NCI-H2107 (cell line): ENCODE data around the gene BLVRA.
"Not testable (repeated sequence)": the region's sequence is repeated elsewhere in the genome, so short reads cannot be mapped to it uniquely, and the experiment has no call there.

ENCODE experiments used
- DNase-seq: peaks from one replicate; lab custom pipeline; 2025; lab: John Stamatoyannopoulos, UW

Gene BLVRA

GRCh38 chr7:43810195-43810941 is 51.9 kb downstream of the BLVRA start:
- not testable (repeated sequence) for DNase-seq

- no peak for DNase-seq
These were observed 56.9 kb downstream of the BLVRA start for GRCh38 chr7:43815373-43815772.

GRCh38 chr7:43816046-43816797 is 57.7 kb downstream of the BLVRA start:
- not testable (repeated sequence) for DNase-seq

DNA sequence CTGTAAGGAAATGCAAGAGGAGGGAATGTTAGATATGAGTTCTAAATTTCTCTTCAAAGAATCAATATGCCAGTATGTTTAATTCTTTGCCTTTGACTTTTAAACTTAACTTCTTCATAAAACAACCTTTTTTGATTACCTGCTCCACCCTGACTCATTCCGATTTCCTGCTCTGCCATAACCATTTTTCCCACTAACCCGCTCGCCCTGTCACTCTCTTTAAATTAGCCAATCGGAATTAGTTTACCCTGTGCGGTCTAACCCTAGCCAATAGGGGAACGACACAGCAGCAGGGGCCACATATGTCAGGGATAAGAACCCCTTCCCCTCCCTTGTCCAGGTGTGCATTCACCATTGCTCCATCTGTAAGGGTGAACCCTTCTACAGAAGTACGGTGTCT is 64.9 kb downstream of the BLVRA start:
- not testable (repeated sequence) for DNase-seq

- no peak for DNase-seq
These were observed 65.5 kb downstream of the BLVRA start for GRCh38 chr7:43823941-43824340.

DNA sequence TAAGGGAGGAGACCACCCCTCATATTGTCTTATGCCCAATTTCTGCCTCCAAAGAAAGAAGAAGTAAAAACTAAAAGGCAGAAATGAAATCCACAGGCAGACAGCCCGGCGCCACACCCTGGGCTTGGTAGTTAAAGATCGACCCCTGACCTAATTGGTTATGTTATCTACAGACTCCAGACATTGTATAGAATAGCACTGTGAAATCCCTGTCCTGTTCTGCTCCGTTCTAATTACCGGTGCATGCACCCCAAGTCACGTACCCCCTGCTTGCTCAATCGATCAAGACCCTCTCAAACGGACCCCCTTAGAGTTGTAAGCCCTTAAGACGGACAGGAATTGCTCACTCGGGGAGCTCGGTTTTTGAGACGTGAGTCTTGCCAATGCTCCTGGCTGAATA is 66.0 kb downstream of the BLVRA start:
- not testable (repeated sequence) for DNase-seq

DNA sequence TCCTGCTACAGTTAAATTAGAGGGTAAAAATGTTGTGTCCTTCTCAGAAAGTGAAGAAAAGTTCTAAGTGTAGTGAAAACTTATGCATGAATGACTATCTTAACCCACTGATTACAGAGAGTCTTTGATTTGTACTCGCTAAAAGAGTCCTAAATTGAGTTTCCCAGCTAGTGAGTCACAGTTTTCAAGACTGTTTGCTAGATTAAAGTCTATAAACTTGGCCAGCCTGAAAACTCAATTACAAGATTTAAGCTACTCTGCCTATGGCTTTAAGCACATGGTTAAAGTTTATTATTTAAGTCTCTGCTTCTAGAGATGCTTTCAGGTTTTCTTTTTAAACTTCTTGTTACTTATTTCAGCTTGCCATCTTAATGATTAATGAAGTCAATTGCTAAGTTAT is 66.5 kb downstream of the BLVRA start:
- no peak for DNase-seq

DNA sequence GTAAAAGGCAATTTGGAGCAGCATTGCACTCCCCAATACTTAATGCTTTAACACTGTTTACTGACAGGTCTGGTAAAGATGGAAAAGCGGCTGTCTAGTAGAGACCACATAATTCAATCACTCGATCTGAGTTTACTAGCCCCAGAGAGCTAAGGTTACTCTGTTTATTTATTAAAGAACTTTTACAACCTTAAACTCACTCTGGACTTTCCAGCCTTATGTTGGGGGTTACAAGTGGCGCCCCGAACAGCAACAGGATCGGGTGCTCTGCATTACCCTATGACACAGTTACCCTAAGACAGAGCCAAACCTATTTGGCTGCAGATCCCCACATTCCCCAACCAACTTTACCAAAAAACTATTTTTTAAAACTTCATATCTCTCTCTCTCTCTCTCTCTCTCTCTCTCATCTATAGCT is 66.9 kb downstream of the BLVRA start:
- DNase-seq: no peak

GRCh38 chr7:43830917-43831316 is 72.4 kb downstream of the BLVRA start:
- DNase-seq: not testable (repeated sequence)

DNA sequence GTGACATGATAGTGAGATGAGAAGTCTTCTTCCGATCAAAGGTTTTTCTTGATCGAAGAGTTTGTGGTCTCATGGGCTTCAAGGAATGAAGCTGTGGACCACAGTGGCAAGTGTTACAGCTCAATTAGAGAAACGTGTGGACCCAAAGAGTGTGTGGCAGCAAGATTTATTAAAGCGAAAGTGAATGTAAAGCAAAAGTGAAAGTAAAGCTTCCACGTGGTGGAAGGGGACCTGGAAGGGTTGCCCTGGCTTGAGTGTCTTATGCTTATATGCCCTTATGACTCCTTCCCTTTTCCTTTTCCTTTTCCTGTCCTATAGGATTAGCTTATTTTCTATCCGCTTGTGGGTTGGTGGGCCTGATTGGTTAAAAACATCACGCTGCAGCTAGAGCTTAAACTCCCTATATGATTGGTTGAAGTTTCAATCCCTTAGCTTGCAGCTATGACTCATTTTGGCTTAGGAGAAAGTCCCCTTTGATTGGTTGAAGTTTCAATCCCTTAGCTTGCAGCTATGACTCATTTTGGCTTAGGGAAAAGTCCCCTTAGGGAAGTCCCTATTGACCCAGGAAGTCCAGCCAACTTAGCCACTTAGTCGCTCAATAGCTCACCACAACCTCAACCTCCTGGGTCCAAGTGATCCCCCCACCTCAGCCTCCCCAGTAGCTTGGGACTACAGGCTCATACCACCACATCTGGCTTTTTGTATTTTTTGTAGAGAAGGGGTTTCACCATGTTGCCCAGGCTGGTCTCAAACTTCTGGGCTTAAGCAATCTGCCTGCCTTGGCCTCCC is 76.2 kb downstream of the BLVRA start:
- no peak for DNase-seq

- no peak for DNase-seq
These were observed 79.8 kb downstream of the BLVRA start for GRCh38 chr7:43838201-43838658.

DNA sequence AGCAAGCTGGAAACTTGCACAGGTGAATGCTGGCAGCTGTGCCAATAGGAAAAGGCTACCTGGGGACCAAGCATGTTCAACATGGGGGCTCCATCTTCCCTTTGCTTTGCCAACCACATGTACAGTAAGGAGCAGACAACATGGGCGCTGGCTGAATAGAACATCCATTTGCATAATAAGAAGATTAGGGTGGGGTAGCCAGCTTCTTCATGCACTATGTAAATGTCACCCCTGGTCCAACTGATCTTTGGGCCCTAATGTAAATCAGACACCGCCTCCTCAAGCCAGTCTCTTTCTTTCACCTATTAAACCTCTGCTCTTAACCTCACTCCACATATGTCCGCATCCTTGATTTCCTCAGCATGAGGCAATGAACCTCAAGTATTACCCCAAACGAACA is 84.8 kb downstream of the BLVRA start:
- no peak for DNase-seq

DNA sequence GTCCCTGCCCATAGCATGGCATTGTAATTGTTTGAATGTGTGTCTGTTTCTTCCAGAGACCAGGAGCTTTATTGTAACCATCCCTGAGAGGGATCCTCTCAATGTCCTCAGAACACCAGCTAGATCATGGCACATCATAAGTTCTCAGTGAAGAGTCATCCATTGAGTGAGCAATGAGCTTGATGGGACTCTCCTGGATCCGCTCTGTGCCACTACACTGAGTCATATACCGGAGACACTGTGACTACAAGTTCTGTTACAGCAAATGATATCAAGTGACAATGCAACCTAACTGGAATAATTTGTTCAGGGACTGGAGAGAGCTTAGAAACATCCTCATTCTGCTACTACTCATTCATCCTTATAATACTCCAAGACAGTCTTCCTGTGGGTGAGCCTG is 85.8 kb downstream of the BLVRA start:
- no peak for DNase-seq

GRCh38 chr7:43844662-43845061 is 86.2 kb downstream of the BLVRA start:
- DNase-seq: no peak

DNA sequence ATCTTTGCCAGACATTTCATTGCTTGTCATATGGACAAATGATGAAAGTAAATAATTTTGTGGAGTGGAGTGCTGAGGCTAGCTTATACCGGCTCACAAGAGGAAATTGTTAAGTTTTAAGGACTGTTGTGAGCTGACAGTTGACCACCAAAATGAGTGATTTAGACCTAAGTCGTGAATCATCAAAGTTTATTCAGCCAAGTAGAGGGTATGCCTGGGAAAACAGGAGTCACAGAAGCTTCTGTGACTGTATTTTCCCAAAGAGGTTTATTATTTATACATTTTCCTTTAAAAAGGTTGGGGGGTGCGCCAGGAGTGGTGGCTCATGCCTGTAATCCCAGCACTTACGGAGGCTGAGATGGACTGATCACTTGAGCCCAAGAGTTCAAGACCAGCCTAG is 89.0 kb downstream of the BLVRA start:
- no peak for DNase-seq

GRCh38 chr7:43849047-43849446 is 90.6 kb downstream of the BLVRA start:
- DNase-seq: no peak

- no peak for DNase-seq
These were observed 92.1 kb downstream of the BLVRA start for GRCh38 chr7:43850348-43851116.

DNA sequence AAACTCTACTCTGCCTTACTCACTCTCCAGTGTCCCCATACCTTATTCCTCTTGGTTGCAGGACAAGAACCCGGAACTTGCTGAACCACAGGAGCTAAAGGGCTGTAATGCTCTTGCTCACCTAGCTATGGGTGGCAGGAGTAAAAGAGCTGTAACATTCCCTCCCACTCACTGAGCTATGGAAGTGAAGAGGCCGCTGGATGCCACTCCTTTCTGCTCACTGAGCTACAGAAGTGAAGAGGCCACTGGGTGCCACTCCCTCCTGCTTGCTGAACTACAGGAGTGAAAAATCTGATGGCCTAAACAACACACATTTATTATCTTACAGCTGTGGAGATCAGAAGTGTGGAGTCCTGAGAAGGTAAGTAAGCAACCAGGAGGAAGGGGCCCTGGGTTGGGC is 93.3 kb downstream of the BLVRA start:
- DNase-seq: no peak

GRCh38 chr7:43855176-43855575 is 96.7 kb downstream of the BLVRA start:
- DNase-seq: no peak

DNA sequence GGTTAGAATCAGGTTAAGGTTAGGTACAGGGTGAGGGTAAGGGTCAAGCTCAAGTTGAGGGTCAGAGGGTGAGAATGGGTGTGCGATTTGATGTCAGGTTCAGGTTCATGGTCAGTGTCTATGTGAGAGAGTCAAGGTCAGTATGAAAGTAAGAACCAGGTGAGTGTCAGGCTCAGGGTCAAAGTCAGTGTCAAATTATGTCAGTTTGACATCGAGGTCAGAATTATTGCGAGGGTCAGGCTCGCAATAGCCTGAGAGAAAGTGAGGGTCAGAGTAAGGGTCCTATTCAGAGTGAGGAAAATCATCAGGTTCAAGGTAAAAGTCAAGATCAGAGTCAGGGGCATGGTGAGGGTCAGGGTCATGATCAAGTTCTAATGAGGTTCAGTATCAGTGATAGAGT is 97.8 kb downstream of the BLVRA start:
- no peak for DNase-seq
